Activated B cell treated with CpG ODN at 0.5 μM for 24 hours (primary cell): ENCODE results near the gene ZNRF4. TPM values are rescaled to one million over a fixed set of nuclear protein-coding genes. Genes with fewer than 3 reads are reported as not detected.

ENCODE experiments used
- ATAC-seq: fragments of 200-7000 bp; cut with Tn5 transposase; one replicate; pipeline ENCODE4 v1.10.0; 2021; ENCODE audit warnings: low read depth, mild to moderate bottlenecking, moderate library complexity
- CTCF ChIA-PET: fragments of 350-600 bp; sonication (Branson Sonifier 250); formaldehyde crosslinking; loops from one replicate; lab custom pipeline; 2021; ENCODE audit warnings: antibody characterized with exemption; lab: Charles Lee
- POLR2A ChIA-PET: fragments of 350-600 bp; sonication (Branson Sonifier 250); formaldehyde crosslinking; loops from one replicate; lab custom pipeline; 2021; ENCODE audit warnings: antibody characterized with exemption; lab: Charles Lee
- DNase-seq: peaks from one replicate; pipeline ENCODE4 v3.0.0; 2022
- H3K27ac Mint-ChIP-seq: one replicate; pipeline ENCODE4 v1.8.0; 2020; ENCODE audit warnings: mixed read lengths
- H3K27me3 Mint-ChIP-seq: one replicate; pipeline ENCODE4 v1.8.0; 2021; ENCODE audit warnings: mixed read lengths
- H3K36me3 Mint-ChIP-seq: one replicate; pipeline ENCODE4 v1.8.0; 2021; ENCODE audit warnings: low read depth, mixed read lengths
- H3K4me1 Mint-ChIP-seq: one replicate; pipeline ENCODE4 v1.8.0; 2021; ENCODE audit warnings: mixed read lengths
- H3K4me3 Mint-ChIP-seq: one replicate; pipeline ENCODE4 v1.8.0; 2020; ENCODE audit warnings: mild to moderate bottlenecking, mixed read lengths
- H3K9me3 Mint-ChIP-seq: one replicate; pipeline ENCODE4 v1.8.0; 2020; ENCODE audit warnings: mixed read lengths
- intact Hi-C: fragments of 100-400 bp; cut with micrococcal nuclease; formaldehyde crosslinking; loops from one replicate; pipeline ENCODE4 v1.15.1; 2024
- total RNA-seq: library from RNA; stranded (reverse); gene quantifications from 2 replicates; pipeline ENCODE4 v1.2.3, GENCODE V29; 2022
- TF ChIP-seq, protein P1 (sequence below): fragments of 200-600 bp; IDR thresholded peaks from one replicate; pipeline ENCODE4 v1.8.0; 2022; ENCODE audit warnings: antibody characterized with exemption, mild to moderate bottlenecking

Gene ZNRF4
- total RNA-seq, 1 donor from 2014 or later, result not detected

DNA sequence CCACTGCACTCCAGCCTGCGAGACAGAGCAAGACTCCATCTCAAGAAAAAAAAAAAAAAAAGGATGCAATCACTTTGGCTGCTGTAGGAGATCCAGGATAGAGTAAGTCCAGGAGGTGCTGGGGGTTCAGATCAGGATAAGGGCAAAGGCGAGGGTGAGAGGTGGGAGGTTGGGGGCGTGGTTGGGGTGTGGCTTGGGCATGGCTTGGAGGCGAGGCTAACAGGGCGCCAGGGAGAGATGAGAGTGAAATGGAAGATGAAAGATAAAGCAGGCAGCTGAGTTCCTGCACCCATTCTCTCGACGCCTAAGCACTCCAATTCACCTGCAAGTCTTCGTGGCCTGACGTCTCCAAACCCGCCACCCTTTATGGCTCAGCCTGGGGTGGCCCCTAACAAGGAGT, 25.0 kb upstream of the ZNRF4 start:
- ATAC-seq (no peak), DNase-seq (no peak)
- H3K27ac Mint-ChIP-seq, result no peak overlapping the region
- H3K9me3 Mint-ChIP-seq, result no peaks in the 10 kb centered on the region
- peaks cover 15% of the 10 kb centered on the region for H3K27me3 Mint-ChIP-seq
- no peaks in the 10 kb centered on the region for H3K36me3 Mint-ChIP-seq
- H3K4me1 Mint-ChIP-seq, result no peaks in the 10 kb centered on the region
- ChIA-PET CTCF (no interaction called here), POLR2A (no interaction called here)
- TF ChIP-seq, protein P1, sequence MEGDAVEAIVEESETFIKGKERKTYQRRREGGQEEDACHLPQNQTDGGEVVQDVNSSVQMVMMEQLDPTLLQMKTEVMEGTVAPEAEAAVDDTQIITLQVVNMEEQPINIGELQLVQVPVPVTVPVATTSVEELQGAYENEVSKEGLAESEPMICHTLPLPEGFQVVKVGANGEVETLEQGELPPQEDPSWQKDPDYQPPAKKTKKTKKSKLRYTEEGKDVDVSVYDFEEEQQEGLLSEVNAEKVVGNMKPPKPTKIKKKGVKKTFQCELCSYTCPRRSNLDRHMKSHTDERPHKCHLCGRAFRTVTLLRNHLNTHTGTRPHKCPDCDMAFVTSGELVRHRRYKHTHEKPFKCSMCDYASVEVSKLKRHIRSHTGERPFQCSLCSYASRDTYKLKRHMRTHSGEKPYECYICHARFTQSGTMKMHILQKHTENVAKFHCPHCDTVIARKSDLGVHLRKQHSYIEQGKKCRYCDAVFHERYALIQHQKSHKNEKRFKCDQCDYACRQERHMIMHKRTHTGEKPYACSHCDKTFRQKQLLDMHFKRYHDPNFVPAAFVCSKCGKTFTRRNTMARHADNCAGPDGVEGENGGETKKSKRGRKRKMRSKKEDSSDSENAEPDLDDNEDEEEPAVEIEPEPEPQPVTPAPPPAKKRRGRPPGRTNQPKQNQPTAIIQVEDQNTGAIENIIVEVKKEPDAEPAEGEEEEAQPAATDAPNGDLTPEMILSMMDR, result no peak
- intact Hi-C loops, result no loop called here
- no peak overlapping the region for H3K4me3 Mint-ChIP-seq

DNA sequence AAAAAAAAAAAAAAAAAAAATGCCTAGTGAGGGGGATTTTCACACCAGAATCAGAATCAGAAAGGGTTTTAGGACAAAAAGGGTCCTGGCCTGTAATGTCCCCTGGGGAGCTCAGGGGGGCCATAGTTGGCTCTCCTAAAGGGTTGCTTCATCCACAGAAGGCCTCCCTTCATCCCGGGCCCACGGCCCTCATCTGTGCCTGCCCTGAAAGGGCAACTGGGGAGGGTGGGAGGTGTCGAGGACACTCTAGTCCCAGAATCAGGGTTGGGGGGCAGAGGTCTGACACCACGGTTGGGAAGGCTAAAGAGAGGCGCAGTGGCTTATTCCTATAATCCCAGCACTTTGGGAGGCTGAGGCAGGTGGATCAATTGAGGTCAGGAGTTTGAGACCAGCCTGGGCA, 22.5 kb upstream of the ZNRF4 start:
- TF ChIP-seq, protein P1, result no peak
- intact Hi-C loops, result no loop called here
- POLR2A ChIA-PET, result no interaction called here

DNA sequence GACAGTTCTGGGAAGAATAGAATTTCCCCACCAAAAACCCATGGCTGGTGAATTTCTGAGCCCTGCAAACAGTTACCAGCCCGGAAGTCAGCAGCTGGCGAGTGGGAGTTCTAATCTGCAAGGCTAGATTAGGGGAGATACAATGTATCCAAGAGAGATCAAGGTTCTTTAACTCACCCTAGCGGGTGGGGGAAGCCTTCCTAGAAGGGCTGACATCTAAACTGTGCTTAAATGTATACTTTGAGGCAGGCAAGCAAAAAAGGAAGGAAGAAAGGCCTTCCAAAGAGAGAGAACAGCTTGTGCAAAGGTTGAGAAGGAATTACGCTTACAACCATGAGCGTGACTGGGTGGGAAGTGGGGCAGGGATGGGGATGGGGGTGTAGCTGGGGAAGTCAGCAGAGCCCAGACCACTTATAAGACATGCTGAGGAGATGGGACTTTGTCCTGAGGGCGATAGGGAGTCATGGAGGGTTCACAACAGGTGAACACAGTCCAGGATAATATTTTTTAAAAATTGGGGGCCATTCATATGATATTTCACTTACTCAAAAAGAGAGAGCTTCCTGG, 20.8 kb upstream of the ZNRF4 start:
- TF ChIP-seq, protein P1, result no peak
- ChIA-PET POLR2A (no interaction called here), CTCF (no interaction called here)
- Mint-ChIP-seq H3K4me1 (no peaks in the 10 kb centered on the region), H3K9me3 (no peaks in the 10 kb centered on the region), H3K36me3 (no peaks in the 10 kb centered on the region), H3K4me3 (no peak overlapping the region), H3K27ac (no peak overlapping the region), H3K27me3 (peaks cover 17% of the 10 kb centered on the region)
- DNase-seq (no peak), ATAC-seq (no peak)
- intact Hi-C loops, result no loop called here

More for the DNA sequence above, 22.5 kb upstream of the ZNRF4 start:
- no peak for DNase-seq
- CTCF ChIA-PET, result no interaction called here
- Mint-ChIP-seq H3K27me3 (peaks cover 13% of the 10 kb centered on the region), H3K4me3 (no peak overlapping the region), H3K4me1 (no peaks in the 10 kb centered on the region), H3K27ac (no peak overlapping the region), H3K9me3 (no peaks in the 10 kb centered on the region), H3K36me3 (no peaks in the 10 kb centered on the region)
- ATAC-seq, result no peak

DNA sequence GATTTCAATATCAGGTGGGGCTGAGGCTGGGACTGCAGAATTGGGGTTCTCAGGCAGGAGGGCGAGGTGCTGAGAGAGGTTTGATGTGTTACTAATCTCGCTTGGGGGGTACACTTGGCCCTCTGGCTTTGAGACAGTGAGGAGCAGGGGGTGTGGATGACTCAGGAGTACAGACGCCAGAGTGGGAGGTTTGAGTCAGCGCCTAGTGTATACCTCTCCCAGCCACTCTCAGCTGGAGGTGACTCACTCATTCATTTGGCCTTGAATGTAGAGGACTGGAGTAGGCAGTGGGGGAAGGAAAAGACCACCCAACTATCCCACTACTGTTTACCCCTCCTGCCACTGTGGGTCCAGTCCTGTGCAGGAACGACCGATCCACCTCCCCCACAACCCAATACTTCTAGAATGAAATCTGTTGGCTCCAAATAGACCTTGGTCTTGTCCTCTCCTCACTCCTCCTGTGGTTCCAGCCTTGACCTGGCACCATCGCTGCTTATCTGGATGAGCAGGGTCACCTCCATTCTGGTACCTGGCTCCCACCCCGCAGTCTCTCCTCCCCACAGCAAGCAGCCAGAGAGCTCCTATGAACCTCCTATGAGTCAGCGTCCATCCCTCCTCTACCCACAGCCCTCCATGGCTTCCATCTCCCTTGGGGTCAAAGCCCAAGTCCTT, 20.1 kb upstream of the ZNRF4 start:
- no peak for ATAC-seq
- H3K4me1 Mint-ChIP-seq, result no peaks in the 10 kb centered on the region

DNA sequence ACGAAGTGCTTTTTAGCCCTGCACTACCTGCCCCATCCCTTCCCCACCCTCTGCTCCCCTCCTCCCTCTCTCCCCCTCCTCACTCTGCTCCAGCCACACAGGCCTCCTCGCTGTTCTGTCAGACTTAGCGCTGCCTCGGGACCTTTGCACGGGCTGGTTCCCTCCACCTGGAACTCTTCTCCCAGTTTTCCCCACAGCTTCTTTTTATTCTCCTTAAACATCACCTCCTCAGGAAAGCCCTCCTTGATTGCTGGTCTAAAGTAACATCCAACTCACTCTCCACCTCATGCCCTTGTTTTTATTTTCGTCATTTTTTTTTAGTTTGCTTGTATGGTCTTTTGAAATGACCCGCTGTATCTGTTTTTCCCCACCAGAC, 19.6 kb upstream of the ZNRF4 start:
- no peak for DNase-seq
- ChIA-PET CTCF (no interaction called here), POLR2A (no interaction called here)
- ATAC-seq, result no peak
- intact Hi-C loops, result no loop called here
- H3K4me1 Mint-ChIP-seq, result no peaks in the 10 kb centered on the region
- TF ChIP-seq, protein P1, result no peak
- no peak overlapping the region for H3K27ac Mint-ChIP-seq
- peaks cover 18% of the 10 kb centered on the region for H3K27me3 Mint-ChIP-seq
- no peaks in the 10 kb centered on the region for H3K36me3 Mint-ChIP-seq
- H3K4me3 Mint-ChIP-seq, result no peak overlapping the region
- H3K9me3 Mint-ChIP-seq, result no peaks in the 10 kb centered on the region

More for the DNA sequence above, 20.1 kb upstream of the ZNRF4 start:
- no peak overlapping the region for H3K4me3 Mint-ChIP-seq
- TF ChIP-seq, protein P1, result no peak
- H3K27me3 Mint-ChIP-seq, result peaks cover 18% of the 10 kb centered on the region
- intact Hi-C loops, result no loop called here
- H3K27ac Mint-ChIP-seq, result no peak overlapping the region
- POLR2A ChIA-PET, result no interaction called here
- no peak for DNase-seq
- no peaks in the 10 kb centered on the region for H3K9me3 Mint-ChIP-seq
- no peaks in the 10 kb centered on the region for H3K36me3 Mint-ChIP-seq
- CTCF ChIA-PET, result no interaction called here
